Adrenal gland (tissue), 19 donors: ENCODE measurements around the gene CYP2E1. TPM values are rescaled to one million over a fixed set of nuclear protein-coding genes. Genes with fewer than 3 reads are reported as not detected.

Experiments used
- DNase-seq, 7 donors: peaks; one replicate each; pipeline ENCODE4 v3.0.0-alpha.2; 2019 to 2020
- H3K27ac ChIP-seq, 5 donors: fragments of 200-600 bp; sonication (generic) in 4 of 5; 1 replicate in 3 of 5; 2 replicates in 2 of 5; pipeline versions ENCODE4 v1.5.1 to v1.8.0; 2016 to 2020; ENCODE audit warnings: mild to moderate bottlenecking in 1 of 5
- H3K27me3 ChIP-seq: fragments of 200-600 bp; 2 replicates; pipeline ENCODE4 v1.8.0; 2021
- H3K36me3 ChIP-seq, 2 donors: fragments of 200-600 bp; replicated peaks in 1 of 2; 1 replicate in 1 of 2; 2 replicates in 1 of 2; pipeline versions ENCODE4 v1.5.1 to v1.8.0; 2018 to 2022
- H3K4me1 ChIP-seq, 2 donors: fragments of 200-600 bp; replicated peaks in 1 of 2; 1 replicate in 1 of 2; 2 replicates in 1 of 2; pipeline versions ENCODE4 v1.5.1 to v1.8.0; 2018 to 2021
- H3K4me3 ChIP-seq, 4 donors: fragments of 200-600 bp; sonication (generic) in 3 of 4; one replicate each; pipeline ENCODE4 v1.5.1; 2016 to 2018
- H3K9me3 ChIP-seq, 3 donors: fragments of 200-600 bp; sonication (generic) in 1 of 3; replicated peaks in 1 of 3; 1 replicate in 2 of 3; 2 replicates in 1 of 3; pipeline versions ENCODE4 v1.5.1 to v1.8.0; 2016 to 2021
- POLR2A ChIP-seq, 2 donors: fragments of 450-650 bp; IDR thresholded peaks; one replicate each; pipeline ENCODE4 v1.6.1; 2017; ENCODE audit warnings: antibody characterized with exemption in 2 of 2, mild to moderate bottlenecking in 2 of 2, moderate library complexity in 1 of 2
- WGBS, 4 donors: extraction: QIAGEN DNeasy Blood & Tissue Kit in 2 of 4; methylation state at CpG; one replicate each; pipeline versions ENCODE4 v1.1.5 to v1.1.7; 2013 to 2017; 5-methylcytosine and 5-hydroxymethylcytosine counted together
- intact Hi-C, 2 donors: fragments of 100-400 bp; cut with DNase I; formaldehyde crosslinking; loops; one replicate each; pipeline versions ENCODE4 v1.14.1 to v1.15.0; 2022 to 2023
- long read RNA-seq, 10 donors: library from polyadenylated mRNA in 3 of 10; unstranded in 2 of 10; stranded (forward) in 1 of 10; transcript quantifications; one replicate each; pipeline ENCODE4 v2.0.0 and lab custom pipeline, GENCODE V29; 2021 to 2026
- polyA plus RNA-seq, 3 donors: library from polyadenylated mRNA; stranded (reverse); fragments of 200-250 nt in 2 of 3; fragments of 350-450 nt in 1 of 3; fragmentation: Illumina TruSeq in 1 of 3; extraction: RNeasy Lipid Tissue Mini Kit (QIAGEN cat#74804) in 1 of 3; gene quantifications; one replicate each; pipeline ENCODE4 v1.2.3, GENCODE V29; 2013 to 2014
- total RNA-seq, 9 donors: library from RNA; depleted of rRNA in 4 of 9; stranded (reverse); fragments of >200 nt in 4 of 9; fragments of 120-200 nt in 1 of 9; fragmentation: NEBNext Ultra II Directional in 1 of 9; extraction: Animal tissue kit (Norgen Biotek cat#: 25700) in 1 of 9; gene quantifications; one replicate each; pipeline versions ENCODE4 v1.1.0 to v1.2.4, GENCODE V29; 2013 to 2023
- TF ChIP-seq, protein P1 (sequence below), 6 experiments: fragments of 450-650 bp in 4 of 6; fragments of 200-600 bp in 2 of 6; sonication (generic) in 1 of 6; IDR thresholded peaks; 1 replicate in 5 of 6; 2 replicates in 1 of 6; pipeline versions ENCODE4 v1.5.1 to v1.8.0; 2016 to 2021; ENCODE audit warnings: antibody characterized with exemption in 6 of 6, mild to moderate bottlenecking in 2 of 6, moderate library complexity in 1 of 6
- donor health status: healthy with polysubstance abuse.
- donor health status: Bipolar disorder and iron deficiency.
- donor health status: DM: yes; HTN: yes; CAD: no.
- donor health status: DM: no; HTN: no; CAD: no.
- donor health status: DM: no; HTN: no; CAD: no.
- donor health status: DM: yes; HTN: yes; CAD: no.

Gene CYP2E1
- 1 to 10 TPM in 5 of 9 donors, under 1 TPM in 3, not detected in 1; 0.17 to 4.2 (median 1.1) TPM for total RNA-seq
- polyA plus RNA-seq = 1 to 10 TPM; 3.6 to 8.1 (median 4.0) TPM
- long read RNA-seq, donor 1 = 0 reads
- long read RNA-seq, donor 2 = 0 reads
- long read RNA-seq, donor 3 = 0 reads
- long read RNA-seq, donor 4 = 0 reads
- long read RNA-seq, donor 5 = 0 reads
- long read RNA-seq, donor 6 = 0 reads
- long read RNA-seq, donor 7 = 0 reads
- long read RNA-seq, donor 8 = 0 reads
- long read RNA-seq, donor 9 = 0 reads
- long read RNA-seq, donor 10 = 0 reads

DNA sequence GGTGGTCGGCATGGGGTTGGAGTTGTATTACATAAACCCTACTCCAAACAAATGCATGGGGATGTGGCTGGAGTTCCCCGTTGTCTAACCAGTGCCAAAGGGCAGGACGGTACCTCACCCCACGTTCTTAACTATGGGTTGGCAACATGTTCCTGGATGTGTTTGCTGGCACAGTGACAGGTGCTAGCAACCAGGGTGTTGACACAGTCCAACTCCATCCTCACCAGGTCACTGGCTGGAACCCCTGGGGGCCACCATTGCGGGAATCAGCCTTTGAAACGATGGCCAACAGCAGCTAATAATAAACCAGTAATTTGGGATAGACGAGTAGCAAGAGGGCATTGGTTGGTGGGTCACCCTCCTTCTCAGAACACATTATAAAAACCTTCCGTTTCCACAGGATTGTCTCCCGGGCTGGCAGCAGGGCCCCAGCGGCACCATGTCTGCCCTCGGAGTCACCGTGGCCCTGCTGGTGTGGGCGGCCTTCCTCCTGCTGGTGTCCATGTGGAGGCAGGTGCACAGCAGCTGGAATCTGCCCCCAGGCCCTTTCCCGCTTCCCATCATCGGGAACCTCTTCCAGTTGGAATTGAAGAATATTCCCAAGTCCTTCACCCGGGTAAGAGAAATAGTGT lies at the start of gene CYP2E1:
Gene CYP2E1, plus strand, starts transcription at position 407 of the 632 bp plus-strand sequence. Its CDS starts 33 bp downstream, at position 440.
- peaks cover 0 to 10% (median 0%) of the 10 kb centered on the region in 3 donors for H3K9me3 ChIP-seq
- no peaks in the 10 kb centered on the region for H3K4me1 ChIP-seq
- WGBS, 4 donors = 62 to 75% (median 68%) methylated on average over 16 of the region's 16 CpGs
- H3K36me3 ChIP-seq = no peaks in the 10 kb centered on the region
- no peak within 1 kb of the TSS for H3K27ac ChIP-seq
- no peak within 1 kb of the TSS for H3K4me3 ChIP-seq
- DNase-seq = no peak
- peaks cover 62% of the 10 kb centered on the region for H3K27me3 ChIP-seq
- intact Hi-C loops = no loop called here
- TF ChIP-seq, protein P1, sequence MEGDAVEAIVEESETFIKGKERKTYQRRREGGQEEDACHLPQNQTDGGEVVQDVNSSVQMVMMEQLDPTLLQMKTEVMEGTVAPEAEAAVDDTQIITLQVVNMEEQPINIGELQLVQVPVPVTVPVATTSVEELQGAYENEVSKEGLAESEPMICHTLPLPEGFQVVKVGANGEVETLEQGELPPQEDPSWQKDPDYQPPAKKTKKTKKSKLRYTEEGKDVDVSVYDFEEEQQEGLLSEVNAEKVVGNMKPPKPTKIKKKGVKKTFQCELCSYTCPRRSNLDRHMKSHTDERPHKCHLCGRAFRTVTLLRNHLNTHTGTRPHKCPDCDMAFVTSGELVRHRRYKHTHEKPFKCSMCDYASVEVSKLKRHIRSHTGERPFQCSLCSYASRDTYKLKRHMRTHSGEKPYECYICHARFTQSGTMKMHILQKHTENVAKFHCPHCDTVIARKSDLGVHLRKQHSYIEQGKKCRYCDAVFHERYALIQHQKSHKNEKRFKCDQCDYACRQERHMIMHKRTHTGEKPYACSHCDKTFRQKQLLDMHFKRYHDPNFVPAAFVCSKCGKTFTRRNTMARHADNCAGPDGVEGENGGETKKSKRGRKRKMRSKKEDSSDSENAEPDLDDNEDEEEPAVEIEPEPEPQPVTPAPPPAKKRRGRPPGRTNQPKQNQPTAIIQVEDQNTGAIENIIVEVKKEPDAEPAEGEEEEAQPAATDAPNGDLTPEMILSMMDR (IDR thresholded peaks at IDR 0.05) = no peak

DNA sequence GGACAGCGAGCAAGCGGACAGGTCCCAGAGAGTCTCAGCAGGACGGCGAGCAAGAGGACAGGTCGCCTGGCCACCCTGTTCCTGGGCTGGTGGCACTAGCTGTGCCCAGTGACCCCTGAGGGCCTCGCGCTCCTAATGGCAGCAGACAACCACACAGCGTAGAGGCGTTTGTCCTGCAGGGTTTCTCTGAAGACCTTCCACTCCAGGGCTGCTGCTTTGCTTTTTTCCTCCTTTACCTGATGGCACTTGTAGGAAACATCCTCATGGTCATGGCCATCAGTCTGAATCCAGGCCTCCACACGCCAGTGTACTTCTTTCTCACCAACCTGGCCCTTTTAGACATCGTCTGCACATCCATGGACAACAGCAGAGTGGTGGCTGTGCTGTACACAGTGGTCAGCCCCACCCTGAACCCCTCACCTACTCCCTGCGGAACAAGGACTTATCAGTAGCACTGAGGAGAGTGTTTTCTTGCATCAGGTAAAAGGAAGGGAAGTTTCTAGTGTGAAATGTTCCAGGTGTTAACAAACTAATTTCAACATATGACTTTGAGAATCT lies 46.0 kb upstream of the CYP2E1 start:
- peaks cover 0 to 4% (median 4%) of the 10 kb centered on the region in 3 donors for H3K9me3 ChIP-seq
- no peaks in the 10 kb centered on the region for H3K27me3 ChIP-seq
- intact Hi-C loops = no loop called here
- H3K4me3 ChIP-seq = no peak overlapping the region
- no peak for DNase-seq
- no peak overlapping the region for H3K27ac ChIP-seq
- TF ChIP-seq, protein P1 (IDR thresholded peaks at IDR 0.05) = no peak
- TF ChIP-seq POLR2A (IDR thresholded peaks at IDR 0.05) = no peak
- 77 to 88% (median 80%) methylated on average over 10 to 12 of the region's 12 CpGs for WGBS, 4 donors
- no peaks in the 10 kb centered on the region for H3K36me3 ChIP-seq
- no peaks in the 10 kb centered on the region for H3K4me1 ChIP-seq

DNA sequence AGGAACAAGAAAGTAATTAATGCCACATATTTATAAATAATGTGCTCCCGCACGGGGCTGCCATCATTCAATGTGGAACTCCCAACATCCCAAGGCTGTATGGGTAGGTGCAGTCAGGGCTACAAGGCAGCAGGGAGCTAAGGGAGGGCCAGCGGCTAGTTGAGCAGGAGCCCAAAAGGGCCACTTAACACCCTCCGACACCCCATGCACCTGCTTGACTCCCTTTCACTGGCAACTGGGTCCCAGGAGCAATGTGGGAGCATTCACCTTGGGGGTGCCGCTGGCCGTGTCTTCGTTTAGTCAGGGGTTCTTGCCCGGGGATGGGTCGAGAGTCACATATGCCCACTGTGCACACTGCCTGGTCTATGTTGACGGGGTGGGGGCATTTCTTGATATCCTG lies 45.5 kb upstream of the CYP2E1 start:
- Histone ChIP-seq H3K27me3 (no peaks in the 10 kb centered on the region), H3K4me1 (no peaks in the 10 kb centered on the region), H3K27ac (no peak overlapping the region), H3K4me3 (no peak overlapping the region), H3K36me3 (no peaks in the 10 kb centered on the region), H3K9me3 (peaks cover 0 to 7% (median 4%) of the 10 kb centered on the region in 3 donors)
- TF ChIP-seq, protein P1 (IDR thresholded peaks at IDR 0.05) = no peak
- TF ChIP-seq POLR2A (IDR thresholded peaks at IDR 0.05) = no peak
- intact Hi-C loops = no loop called here
- 78 to 90% (median 80%) methylated on average over 7 to 10 of the region's 10 CpGs for WGBS, 4 donors
- DNase-seq = no peak

DNA sequence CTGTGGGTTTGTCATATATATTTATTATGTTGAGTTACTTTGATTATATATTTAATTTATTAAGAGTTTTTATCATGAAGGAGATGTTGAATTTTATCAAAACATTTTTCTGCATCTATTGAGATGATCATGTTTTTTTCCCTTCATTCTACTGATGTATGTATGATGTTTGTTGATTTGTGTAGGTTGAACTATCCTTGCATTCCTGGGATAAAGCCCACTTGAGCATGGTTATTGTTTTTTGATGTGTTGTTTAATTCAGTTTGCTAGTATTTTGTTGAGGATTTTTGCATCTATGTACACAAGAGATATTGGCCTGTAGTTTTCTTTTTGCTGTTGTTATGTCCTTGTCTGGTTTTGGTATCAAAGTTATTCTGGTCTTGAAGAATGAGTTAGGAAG lies 42.3 kb upstream of the CYP2E1 start:
- Histone ChIP-seq H3K27me3 (no peaks in the 10 kb centered on the region), H3K27ac (no peak overlapping the region), H3K4me3 (no peak overlapping the region), H3K36me3 (no peaks in the 10 kb centered on the region), H3K4me1 (no peaks in the 10 kb centered on the region), H3K9me3 (peaks cover 0 to 21% (median 14%) of the 10 kb centered on the region in 3 donors)
- TF ChIP-seq, protein P1 (IDR thresholded peaks at IDR 0.05) = no peak
- TF ChIP-seq POLR2A (IDR thresholded peaks at IDR 0.05) = no peak
- no peak for DNase-seq
- intact Hi-C loops = no loop called here
